HepG2 (cell line): ENCODE data around the gene PLEKHB2. TPM values are rescaled to one million over a fixed set of nuclear protein-coding genes. Genes with fewer than 3 reads are reported as not detected.

Experiments used
- ATAC-seq: fragments of 200-7000 bp; cut with Tn5 transposase; 3 replicates; pipeline ENCODE4 v1.9.1; 2020; ENCODE audit warnings: mild to moderate bottlenecking, moderate library complexity
- BruUV-seq: library from RNA; stranded (reverse); fragments of 400-500 nt; replicated peaks from 2 replicates; lab custom pipeline; 2021; lab: Mats Ljungman, UMichigan
- CTCF ChIA-PET: fragments of 300-600 bp; formaldehyde crosslinking; extraction: SDS; loops from one replicate; lab custom pipeline; 2021; ENCODE audit warnings: low total read pairs, inconsistent platforms, low intra/inter-chr PET ratio; lab: Yijun Ruan, JAX
- POLR2A ChIA-PET: fragments of 350-600 bp; sonication (Branson Sonifier 250); formaldehyde crosslinking; loops from one replicate; lab custom pipeline; 2020; ENCODE audit warnings: antibody characterized with exemption, inconsistent platforms; lab: Yijun Ruan, JAX
- DNase-seq: peaks from one replicate; pipeline ENCODE4 v3.0.0-alpha.2; 2015; ENCODE audit warnings: low spot score
- FAIRE-seq: peaks from 3 replicates; lab custom pipeline; 2011; peaks lifted over from hg19 to GRCh38; lab: Jason Lieb, UNC
- H2AFZ ChIP-seq: one replicate; pipeline ENCODE4 v1.6.1; 2011; ENCODE audit warnings: low read length, inconsistent platforms
- H3K27ac ChIP-seq: fragments of 300-600 bp; 3 replicates; pipeline ENCODE4 v1.8.0; 2011; ENCODE audit warnings: mixed run types, mild to moderate bottlenecking, mixed read lengths, low read length, inconsistent platforms; ENCODE audit not compliant: insufficient read depth; ENCODE audit errors: extremely low read length
- H3K27me3 ChIP-seq, 2 experiments: fragments of 200-600 bp in 1 of 2; 2 replicates in 1 of 2; 3 replicates in 1 of 2; pipeline versions ENCODE4 v1.6.0 to v1.8.0; 2011; ENCODE audit warnings: low read length in 2 of 2, mild to moderate bottlenecking in 2 of 2, moderate library complexity in 2 of 2, inconsistent platforms in 1 of 2; ENCODE audit not compliant: insufficient read depth in 2 of 2, control insufficient read depth in 1 of 2
- H3K36me3 ChIP-seq, 2 experiments: fragments of 200-600 bp in 1 of 2; replicated peaks in 1 of 2; 2 replicates in 1 of 2; 3 replicates in 1 of 2; pipeline versions ENCODE4 v1.5.1 to v1.8.0; 2011; ENCODE audit warnings: low read length in 2 of 2, inconsistent platforms in 1 of 2; ENCODE audit not compliant: insufficient read depth in 2 of 2, control insufficient read depth in 1 of 2
- H3K4me1 ChIP-seq: 2 replicates; pipeline ENCODE4 v1.5.1; 2012; ENCODE audit warnings: low read length, inconsistent platforms; ENCODE audit not compliant: insufficient read depth
- H3K4me2 ChIP-seq: 2 replicates; pipeline ENCODE4 v1.6.0; 2011; ENCODE audit warnings: low read depth, low read length, inconsistent platforms
- H3K4me3 ChIP-seq, 3 experiments: fragments of 200-600 bp in 1 of 3; sonication (generic), shearing (Covaris generic) in 1 of 3; replicated peaks in 1 of 3; 2 replicates each; pipeline ENCODE4 v1.5.1; 2011 to 2016; ENCODE audit warnings: low read length in 3 of 3, inconsistent platforms in 2 of 3, low read depth in 2 of 3, mild to moderate bottlenecking in 2 of 3, control low read depth in 1 of 3, mixed read lengths in 1 of 3; ENCODE audit not compliant: insufficient read depth in 1 of 3
- H3K79me2 ChIP-seq: one replicate; pipeline ENCODE4 v1.6.1; 2011; ENCODE audit warnings: low read length, inconsistent platforms; ENCODE audit not compliant: insufficient read depth
- H3K9ac ChIP-seq: 2 replicates; pipeline ENCODE4 v1.6.0; 2011; ENCODE audit warnings: mild to moderate bottlenecking, low read depth, low read length, inconsistent platforms; ENCODE audit not compliant: insufficient read depth
- H3K9me3 ChIP-seq: 2 replicates; pipeline ENCODE4 v1.5.1; 2012; ENCODE audit warnings: mild to moderate bottlenecking, low read length
- H4K20me1 ChIP-seq: 2 replicates; pipeline ENCODE4 v1.6.0; 2011; ENCODE audit warnings: inconsistent platforms, mild to moderate bottlenecking, low read length, moderate library complexity; ENCODE audit not compliant: insufficient read depth
- CAMTA2 ChIP-seq: sonication (generic); formaldehyde crosslinking; IDR thresholded peaks from 2 replicates; pipeline ENCODE4 v1.4.0; 2020; ENCODE audit warnings: mild to moderate bottlenecking, missing genetic modification reagents, borderline replicate concordance
- GPN1 ChIP-seq: sonication (generic); formaldehyde crosslinking; IDR thresholded peaks from 2 replicates; pipeline ENCODE4 v1.5.1; 2020; ENCODE audit warnings: missing genetic modification reagents, borderline replicate concordance
- HDAC2 ChIP-seq: sonication (generic); formaldehyde crosslinking; IDR thresholded peaks from 2 replicates; pipeline ENCODE4 v1.4.0; 2020; ENCODE audit warnings: missing genetic modification reagents
- HOXA9 ChIP-seq: sonication (generic); formaldehyde crosslinking; IDR thresholded peaks from 2 replicates; pipeline ENCODE4 v1.8.1; 2022; ENCODE audit warnings: missing genetic modification reagents, mild to moderate bottlenecking, moderate library complexity, borderline replicate concordance
- NPAS2 ChIP-seq: sonication (generic); formaldehyde crosslinking; IDR thresholded peaks from 2 replicates; pipeline ENCODE4 v1.8.0; 2022; ENCODE audit warnings: mild to moderate bottlenecking, missing genetic modification reagents, borderline replicate concordance
- TOPORS ChIP-seq: sonication (generic); formaldehyde crosslinking; IDR thresholded peaks from 2 replicates; pipeline ENCODE4 v1.8.0; 2023; ENCODE audit warnings: mild to moderate bottlenecking, missing genetic modification reagents
- ZFP82 ChIP-seq: sonication (generic); formaldehyde crosslinking; IDR thresholded peaks from 2 replicates; pipeline ENCODE4 v1.5.1; 2020; ENCODE audit warnings: mild to moderate bottlenecking, missing genetic modification reagents, borderline replicate concordance
- ZNF253 ChIP-seq: sonication (generic); formaldehyde crosslinking; IDR thresholded peaks from 2 replicates; pipeline ENCODE4 v1.8.0; 2022; ENCODE audit warnings: mild to moderate bottlenecking, missing genetic modification reagents, borderline replicate concordance
- ZNF530 ChIP-seq: sonication (generic); formaldehyde crosslinking; IDR thresholded peaks from 2 replicates; pipeline ENCODE4 v1.5.0; 2020; ENCODE audit warnings: low read depth, mild to moderate bottlenecking, missing genetic modification reagents
- ZNF598 ChIP-seq: sonication (generic); formaldehyde crosslinking; IDR thresholded peaks from 2 replicates; pipeline ENCODE4 v1.5.1; 2020; ENCODE audit warnings: mild to moderate bottlenecking, missing genetic modification reagents, borderline replicate concordance
- ZNF619 ChIP-seq: sonication (generic); formaldehyde crosslinking; IDR thresholded peaks from 2 replicates; pipeline ENCODE4 v1.4.0; 2020; ENCODE audit warnings: mild to moderate bottlenecking, missing genetic modification reagents
- ZNF672 ChIP-seq: sonication (generic); formaldehyde crosslinking; IDR thresholded peaks from 2 replicates; pipeline ENCODE4 v1.8.1; 2022; ENCODE audit warnings: missing genetic modification reagents
- ZNF816 ChIP-seq: sonication (generic); formaldehyde crosslinking; IDR thresholded peaks from 2 replicates; pipeline ENCODE4 v1.8.0; 2022; ENCODE audit warnings: missing genetic modification reagents, mild to moderate bottlenecking, borderline replicate concordance
- WGBS: methylation state at CpG from one replicate; pipeline ENCODE4 v1.1.6; 2017; ENCODE audit warnings: low lambda C conversion rate; 5-methylcytosine and 5-hydroxymethylcytosine counted together
- in situ Hi-C: cut with HindIII; loops from 2 replicates; pipeline ENCODE4 v1.10.0; 2017; ENCODE audit warnings: low pct_unique_long_range_greater_than_20kb; ENCODE audit not compliant: extremely low pct_ligation_motif_present
- intact Hi-C: fragments of 100-400 bp; cut with micrococcal nuclease; formaldehyde crosslinking; loops from one replicate; pipeline ENCODE4 v1.10.0; 2022; ENCODE audit not compliant: unreplicated experiment
- polyA plus RNA-seq, 8 experiments: library from polyadenylated mRNA; depleted of rRNA in 3 of 8; stranded (reverse) in 7 of 8; unstranded in 1 of 8; fragments of >200 nt; fragmentation: Illumina TruSeq in 4 of 8; extraction: Trizol in 4 of 8; gene quantifications; 2 replicates each; pipeline versions ENCODE4 v1.2.1 to v1.2.3, GENCODE V29; 2011 to 2016; ENCODE audit warnings: low read depth in 4 of 8, missing spikeins in 1 of 8, mixed read lengths in 1 of 8; ENCODE audit not compliant: insufficient read depth in 1 of 8
- total RNA-seq, 5 experiments: library from RNA; depleted of rRNA; stranded (reverse); fragments of >200 nt; fragmentation: Illumina TruSeq; extraction: Trizol; gene quantifications; 2 replicates each; pipeline ENCODE4 v1.2.3, GENCODE V29; 2016; ENCODE audit warnings: low read depth in 1 of 5
- TF ChIP-seq, protein P1 (sequence below): sonication (generic); formaldehyde crosslinking; IDR thresholded peaks from 2 replicates; pipeline ENCODE4 v1.5.1; 2020; ENCODE audit warnings: mild to moderate bottlenecking, missing genetic modification reagents, borderline replicate concordance
- TF ChIP-seq, protein P2 (sequence below): sonication (generic); IDR thresholded peaks from 2 replicates; pipeline ENCODE4 v1.6.1; 2016; ENCODE audit warnings: low read depth, borderline replicate concordance
- TF ChIP-seq, protein P3 (sequence below): sonication (generic); formaldehyde crosslinking; IDR thresholded peaks from 2 replicates; pipeline ENCODE4 v1.5.0; 2020; ENCODE audit warnings: missing genetic modification reagents, mild to moderate bottlenecking, borderline replicate concordance

PLEKHB2 gene
- total and polyA plus RNA-seq, 2 of the 13 experiments (the other 11 are each of a cell fraction or from before 2014, with no cell fraction given) = 73.0 to 78.9 TPM

DNA sequence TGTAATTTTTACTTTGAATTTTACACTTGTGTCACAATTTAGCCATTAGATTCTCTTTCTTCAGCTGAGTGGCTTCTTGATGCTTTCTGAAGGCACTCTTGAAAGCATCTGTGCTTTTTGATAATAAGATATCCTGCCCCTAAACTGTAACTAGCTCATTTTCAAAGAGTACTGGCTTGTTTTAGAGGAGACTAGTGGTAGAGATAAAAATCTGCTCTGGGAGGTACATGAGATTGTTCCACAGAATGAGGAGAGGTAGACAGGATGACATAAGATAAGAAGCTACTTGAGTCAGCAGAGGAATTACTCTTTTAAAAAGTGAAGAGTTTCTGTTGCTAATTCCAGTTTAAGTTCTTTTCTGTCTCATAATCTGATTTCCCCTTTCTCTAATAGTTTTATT is 10.6 kb downstream of the PLEKHB2 start (continued):
- TF ChIP-seq ZNF598 (CRISPR knock-in tag) = no peak

DNA sequence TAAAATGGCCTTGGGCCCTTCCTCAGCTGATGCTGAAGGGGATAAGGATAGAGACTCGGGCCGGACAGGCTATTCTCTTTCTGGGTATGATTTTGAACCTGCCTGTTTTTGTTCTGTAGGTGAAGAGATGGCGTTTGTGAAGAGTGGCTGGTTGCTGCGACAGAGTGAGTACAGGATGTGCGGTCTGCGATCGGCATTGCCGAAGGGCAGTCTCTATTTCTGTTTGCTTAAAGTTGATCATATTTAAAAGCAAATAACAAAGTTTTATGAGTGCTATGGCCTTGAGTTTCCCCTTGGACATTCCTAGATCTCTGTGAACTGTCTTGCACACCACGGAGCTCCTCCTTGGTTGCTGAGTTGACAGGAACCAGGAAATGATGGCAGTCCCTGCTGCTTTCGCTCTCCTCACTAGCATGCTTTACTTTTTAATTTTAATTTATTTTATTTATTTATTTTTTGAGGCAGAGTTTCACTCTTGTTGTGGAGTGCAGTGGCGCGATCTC is 15.7 kb downstream of the PLEKHB2 start:
- Histone ChIP-seq H3K9me3 (no peaks in the 10 kb centered on the region), H3K9ac (no peak overlapping the region), H3K27me3 (no peaks in the 10 kb centered on the region), H3K4me3 (no peak overlapping the region), H3K27ac (no peak overlapping the region), H4K20me1 (peaks cover 40% of the 10 kb centered on the region; the same call in 1 of the 2 replicates), H2AFZ (no peak overlapping the region), H3K4me1 (peaks cover 7% of the 10 kb centered on the region), H3K79me2 (peaks cover 78% of the 10 kb centered on the region), H3K36me3 (peaks cover 13 to 41% of the 10 kb centered on the region in 2 experiments), H3K4me2 (no peak overlapping the region)
- no peak for ATAC-seq
- BruUV-seq = no TSS peak
- in situ Hi-C loops (no loop called here), intact Hi-C loops (no loop called here)
- DNase-seq = no peak
- TF ChIP-seq, protein P1, sequence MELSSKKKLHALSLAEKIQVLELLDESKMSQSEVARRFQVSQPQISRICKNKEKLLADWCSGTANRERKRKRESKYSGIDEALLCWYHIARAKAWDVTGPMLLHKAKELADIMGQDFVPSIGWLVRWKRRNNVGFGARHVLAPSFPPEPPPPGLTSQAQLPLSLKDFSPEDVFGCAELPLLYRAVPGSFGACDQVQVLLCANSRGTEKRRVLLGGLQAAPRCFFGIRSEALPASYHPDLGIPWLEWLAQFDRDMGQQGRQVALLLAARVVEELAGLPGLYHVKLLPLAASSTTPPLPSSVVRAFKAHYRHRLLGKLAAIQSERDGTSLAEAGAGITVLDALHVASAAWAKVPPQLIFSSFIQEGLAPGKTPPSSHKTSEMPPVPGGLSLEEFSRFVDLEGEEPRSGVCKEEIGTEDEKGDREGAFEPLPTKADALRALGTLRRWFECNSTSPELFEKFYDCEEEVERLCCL (CRISPR knock-in tag) = no peak
- TF ChIP-seq ZNF530 (CRISPR knock-in tag) (no peak), ZNF619 (CRISPR knock-in tag) (no peak), ZNF672 (CRISPR knock-in tag) (no peak), ZFP82 (CRISPR knock-in tag) (no peak), GPN1 (CRISPR knock-in tag) (no peak), NPAS2 (CRISPR knock-in tag) (no peak), TOPORS (CRISPR knock-in tag) (no peak), ZNF816 (CRISPR knock-in tag) (no peak), ZNF253 (CRISPR knock-in tag) (no peak), HDAC2 (CRISPR knock-in tag) (no peak), HOXA9 (CRISPR knock-in tag) (no peak), CAMTA2 (CRISPR knock-in tag) (no peak)
- TF ChIP-seq, protein P2, sequence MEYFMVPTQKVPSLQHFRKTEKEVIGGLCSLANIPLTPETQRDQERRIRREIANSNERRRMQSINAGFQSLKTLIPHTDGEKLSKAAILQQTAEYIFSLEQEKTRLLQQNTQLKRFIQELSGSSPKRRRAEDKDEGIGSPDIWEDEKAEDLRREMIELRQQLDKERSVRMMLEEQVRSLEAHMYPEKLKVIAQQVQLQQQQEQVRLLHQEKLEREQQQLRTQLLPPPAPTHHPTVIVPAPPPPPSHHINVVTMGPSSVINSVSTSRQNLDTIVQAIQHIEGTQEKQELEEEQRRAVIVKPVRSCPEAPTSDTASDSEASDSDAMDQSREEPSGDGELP = no peak
- TF ChIP-seq, protein P3, sequence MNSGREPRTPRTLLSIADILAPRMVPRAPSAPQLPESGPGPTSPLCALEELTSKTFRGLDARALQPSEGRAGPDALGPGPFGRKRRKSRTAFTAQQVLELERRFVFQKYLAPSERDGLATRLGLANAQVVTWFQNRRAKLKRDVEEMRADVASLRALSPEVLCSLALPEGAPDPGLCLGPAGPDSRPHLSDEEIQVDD (CRISPR knock-in tag) = no peak
- FAIRE-seq = no peak
- WGBS = 96% methylated on average over 12 of the region's 12 CpGs
- ChIA-PET CTCF (no interaction called here), POLR2A (interaction anchor here (1.6 to 1.7 kb wide), 2 partner anchors 16 to 26 kb away, joined by 3 to 4 read pairs; partner anchors contain the start of gene PLEKHB2)
